ENCODE measurements around the gene CDH4. TPM values are rescaled to one million over a fixed set of nuclear protein-coding genes. Genes with fewer than 3 reads are reported as not detected.

The CDH4 gene
- total and polyA plus RNA-seq, 2 donors (not counting 3 experiments of a cell fraction or from before 2014, with no cell fraction given): 0.17 to 0.51 TPM

GRCh38 chr20:61204206-61204605 is 47.9 kb upstream of the CDH4 start:
- ChIA-PET POLR2A (no interaction called here), CTCF (no interaction called here)
- BruUV-seq (replicated peaks): no TSS peak
- H2AFZ ChIP-seq (ENCODE audit: low read depth, low read length): no peak overlapping the region
- FAIRE-seq (no peak), DNase-seq (ENCODE audit: low read depth, low spot score) (no peak)
- intact Hi-C loops (cut with micrococcal nuclease): no loop called here
- H3K9me3 ChIP-seq (replicated peaks; ENCODE audit: control insufficient read depth, insufficient read depth, low read length): peaks cover 2% of the 10 kb centered on the region
- H3K27ac ChIP-seq (ENCODE audit: insufficient read depth, low read depth, low read length): no peak overlapping the region
- no peaks in the 10 kb centered on the region for H3K4me1 ChIP-seq (ENCODE audit: control insufficient read depth, extremely low read depth, insufficient read depth, low read length)
- dilution Hi-C loops (cut with MboI; ENCODE audit: extremely low pct_ligation_motif_present, low sequenced_read_pairs): no loop called here
- H3K9me1 ChIP-seq (replicated peaks; ENCODE audit: control insufficient read depth, extremely low read depth, insufficient read depth, low read length): no peaks in the 10 kb centered on the region
- no peaks in the 10 kb centered on the region for H3K27me3 ChIP-seq (ENCODE audit: control insufficient read depth in 2 of 2, insufficient read depth in 2 of 2, low read length in 2 of 2)
- H3K79me2 ChIP-seq (ENCODE audit: control insufficient read depth, insufficient read depth, low read length): no peaks in the 10 kb centered on the region
- H3K9ac ChIP-seq (replicated peaks; ENCODE audit: extremely low read depth, insufficient read depth, low read length): no peak overlapping the region
- TF ChIP-seq GATA2 (IDR thresholded peaks at IDR 0.05; ENCODE audit: insufficient read depth, insufficient read length, low read depth, low read length) (no peak), MYC (IDR thresholded peaks at IDR 0.05; ENCODE audit: low read depth, low read length) (no peak), POLR2AphosphoS5 (IDR thresholded peaks at IDR 0.05; ENCODE audit: insufficient read depth, low read depth, low read length) (no peak), MAX (IDR thresholded peaks at IDR 0.05; ENCODE audit: insufficient read depth, insufficient read length) (no peak)
- H3K4me3 ChIP-seq (replicated peaks in 1 of 3; ENCODE audit: insufficient read depth in 1 of 3, low read depth in 1 of 3, low read length in 3 of 3): no peak overlapping the region
- H4K20me1 ChIP-seq (replicated peaks; ENCODE audit: control insufficient read depth, extremely low read depth, insufficient read depth, low read length): no peaks in the 10 kb centered on the region
- no peaks in the 10 kb centered on the region for H3K36me3 ChIP-seq (ENCODE audit: control insufficient read depth in 2 of 2, extremely low read depth in 1 of 2, insufficient read depth in 2 of 2, low read length in 2 of 2)
- no peak overlapping the region for H3K4me2 ChIP-seq (ENCODE audit: insufficient read depth, low read length)

- no peak for FAIRE-seq
These were observed 46.3 kb upstream of the CDH4 start for GRCh38 chr20:61205769-61206168.

More at GRCh38 chr20:61205769-61206168, 46.3 kb upstream of the CDH4 start:
- Histone ChIP-seq H3K27ac (ENCODE audit: insufficient read depth, low read depth, low read length) (no peak overlapping the region), H3K9me1 (replicated peaks; ENCODE audit: control insufficient read depth, extremely low read depth, insufficient read depth, low read length) (no peaks in the 10 kb centered on the region), H2AFZ (ENCODE audit: low read depth, low read length) (no peak overlapping the region), H3K27me3 (ENCODE audit: control insufficient read depth in 2 of 2, insufficient read depth in 2 of 2, low read length in 2 of 2) (no peaks in the 10 kb centered on the region), H3K36me3 (ENCODE audit: control insufficient read depth in 2 of 2, extremely low read depth in 1 of 2, insufficient read depth in 2 of 2, low read length in 2 of 2) (no peaks in the 10 kb centered on the region), H4K20me1 (replicated peaks; ENCODE audit: control insufficient read depth, extremely low read depth, insufficient read depth, low read length) (no peaks in the 10 kb centered on the region), H3K9me3 (replicated peaks; ENCODE audit: control insufficient read depth, insufficient read depth, low read length) (peaks cover 2% of the 10 kb centered on the region), H3K4me3 (replicated peaks in 1 of 3; ENCODE audit: insufficient read depth in 1 of 3, low read depth in 1 of 3, low read length in 3 of 3) (no peak overlapping the region), H3K4me2 (ENCODE audit: insufficient read depth, low read length) (no peak overlapping the region), H3K79me2 (ENCODE audit: control insufficient read depth, insufficient read depth, low read length) (no peaks in the 10 kb centered on the region), H3K9ac (replicated peaks; ENCODE audit: extremely low read depth, insufficient read depth, low read length) (no peak overlapping the region), H3K4me1 (ENCODE audit: control insufficient read depth, extremely low read depth, insufficient read depth, low read length) (no peaks in the 10 kb centered on the region)
- DNase-seq (ENCODE audit: low read depth, low spot score): no peak
- intact Hi-C loops (cut with micrococcal nuclease) (no loop called here), dilution Hi-C loops (cut with MboI; ENCODE audit: extremely low pct_ligation_motif_present, low sequenced_read_pairs) (no loop called here)
- ChIA-PET POLR2A (no interaction called here), CTCF (no interaction called here)
- TF ChIP-seq MAX (IDR thresholded peaks at IDR 0.05; ENCODE audit: insufficient read depth, insufficient read length): no peak
- no peak for TF ChIP-seq MYC (IDR thresholded peaks at IDR 0.05; ENCODE audit: low read depth, low read length)
- no peak for TF ChIP-seq CTCF (IDR thresholded peaks at IDR 0.05; ENCODE audit: extremely low read depth in 1 of 2, insufficient read depth in 1 of 2, low read depth in 1 of 2, low read length in 2 of 2)
- no peak for TF ChIP-seq POLR2A (IDR thresholded peaks at IDR 0.05; ENCODE audit: low read depth, low read length)
- TF ChIP-seq JUN (IDR thresholded peaks at IDR 0.05; ENCODE audit: borderline replicate concordance, insufficient read depth, insufficient read length, low read depth): no peak
- no peak for TF ChIP-seq EZH2 (IDR thresholded peaks at IDR 0.05; ENCODE audit: borderline replicate concordance, low read depth, low read length, severe bottlenecking)
- TF ChIP-seq FOS (IDR thresholded peaks at IDR 0.05; ENCODE audit: borderline replicate concordance, insufficient read depth, low read length): no peak
- TF ChIP-seq GATA2 (IDR thresholded peaks at IDR 0.05; ENCODE audit: insufficient read depth, insufficient read length, low read depth, low read length): no peak
- TF ChIP-seq POLR2AphosphoS5 (IDR thresholded peaks at IDR 0.05; ENCODE audit: insufficient read depth, low read depth, low read length): no peak
- BruUV-seq (replicated peaks): no TSS peak

Measured in endothelial cell of umbilical vein (primary cell).